NT2/D1 (cell line): Measurements from ENCODE around the gene LILRA6.

Experiments
- SUZ12 ChIP-seq: IDR thresholded peaks from 2 replicates; pipeline ENCODE4 v1.6.1; 2011; ENCODE audit not compliant: insufficient read length, insufficient read depth; ENCODE audit errors: extremely low read depth
- YY1 ChIP-seq: IDR thresholded peaks from 2 replicates; pipeline ENCODE4 v1.6.1; 2011; ENCODE audit not compliant: insufficient read length, insufficient read depth
- ZNF274 ChIP-seq: IDR thresholded peaks from 2 replicates; pipeline ENCODE4 v1.6.1; 2011; ENCODE audit warnings: mild to moderate bottlenecking, low read depth, low read length

DNA sequence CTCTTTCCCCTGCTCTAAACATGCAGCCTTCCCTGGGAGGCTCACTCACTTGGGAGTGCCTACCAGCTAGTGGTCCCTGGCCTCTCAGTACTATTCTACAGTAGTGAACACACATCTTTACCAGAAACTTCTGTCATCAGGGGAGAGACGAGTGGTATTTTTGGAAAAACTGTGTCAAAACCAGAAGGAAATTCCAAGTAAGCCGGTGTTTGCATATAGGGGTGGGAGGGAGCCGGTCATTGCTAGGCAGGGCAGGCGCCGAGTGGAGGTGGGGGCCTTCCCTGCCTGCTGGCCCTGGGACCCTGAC, 35.0 kb downstream of the LILRA6 start:
- no peak for TF ChIP-seq ZNF274
- no peak for TF ChIP-seq YY1
- TF ChIP-seq SUZ12, result no peak
